Measurements from ENCODE around the gene CLCN7.

The CLCN7 gene

GRCh38 chr16:1451702-1452392 is 23.0 kb downstream of the CLCN7 start:
- in situ Hi-C loops (cut with MboI; ENCODE audit: low pct_unique_long_range_greater_than_20kb, low sequenced_read_pairs, unreplicated experiment): no loop called here
- no peak for DNase-seq (ENCODE audit: low spot score)

GRCh38 chr16:1450841-1451240 is 24.0 kb downstream of the CLCN7 start:
- in situ Hi-C loops (cut with MboI; ENCODE audit: low pct_unique_long_range_greater_than_20kb, low sequenced_read_pairs, unreplicated experiment): no loop called here
- no peak for DNase-seq (ENCODE audit: low spot score)
- no peak for TF ChIP-seq CTCF (IDR thresholded peaks at IDR 0.05; ENCODE audit: extremely low read depth, insufficient read depth, missing control alignments)

More at GRCh38 chr16:1451702-1452392, 23.0 kb downstream of the CLCN7 start:
- TF ChIP-seq CTCF (IDR thresholded peaks at IDR 0.05; ENCODE audit: extremely low read depth, insufficient read depth, missing control alignments): no peak

- TF ChIP-seq CTCF (IDR thresholded peaks at IDR 0.05; ENCODE audit: extremely low read depth, insufficient read depth, missing control alignments): no peak
- DNase-seq (ENCODE audit: low spot score): no peak
- in situ Hi-C loops (cut with MboI; ENCODE audit: low pct_unique_long_range_greater_than_20kb, low sequenced_read_pairs, unreplicated experiment): no loop called here
These were observed 24.6 kb downstream of the CLCN7 start for GRCh38 chr16:1450218-1450617.

GRCh38 chr16:1449201-1449788 is 25.5 kb downstream of the CLCN7 start:
- no peak for DNase-seq (ENCODE audit: low spot score)
- in situ Hi-C loops (cut with MboI; ENCODE audit: low pct_unique_long_range_greater_than_20kb, low sequenced_read_pairs, unreplicated experiment): no loop called here
- TF ChIP-seq CTCF (IDR thresholded peaks at IDR 0.05; ENCODE audit: extremely low read depth, insufficient read depth, missing control alignments): no peak

- no peak for DNase-seq (ENCODE audit: low spot score)
- no peak for TF ChIP-seq CTCF (IDR thresholded peaks at IDR 0.05; ENCODE audit: extremely low read depth, insufficient read depth, missing control alignments)
- in situ Hi-C loops (cut with MboI; ENCODE audit: low pct_unique_long_range_greater_than_20kb, low sequenced_read_pairs, unreplicated experiment): no loop called here
These were observed 26.2 kb downstream of the CLCN7 start for GRCh38 chr16:1448536-1449116.

- DNase-seq (ENCODE audit: low spot score): no peak
- no peak for TF ChIP-seq CTCF (IDR thresholded peaks at IDR 0.05; ENCODE audit: extremely low read depth, insufficient read depth, missing control alignments)
- in situ Hi-C loops (cut with MboI; ENCODE audit: low pct_unique_long_range_greater_than_20kb, low sequenced_read_pairs, unreplicated experiment): no loop called here
These were observed 26.9 kb downstream of the CLCN7 start for GRCh38 chr16:1447965-1448364.
